ENCODE measurements around the gene NFX1. TPM values are rescaled to one million over a fixed set of nuclear protein-coding genes. Genes with fewer than 3 reads are reported as not detected.

NFX1 gene
- polyA plus RNA-seq (2013, experiment 1 of 2) = 21.7 TPM
- polyA plus RNA-seq (2013, experiment 2 of 2) = 21.5 TPM

DNA sequence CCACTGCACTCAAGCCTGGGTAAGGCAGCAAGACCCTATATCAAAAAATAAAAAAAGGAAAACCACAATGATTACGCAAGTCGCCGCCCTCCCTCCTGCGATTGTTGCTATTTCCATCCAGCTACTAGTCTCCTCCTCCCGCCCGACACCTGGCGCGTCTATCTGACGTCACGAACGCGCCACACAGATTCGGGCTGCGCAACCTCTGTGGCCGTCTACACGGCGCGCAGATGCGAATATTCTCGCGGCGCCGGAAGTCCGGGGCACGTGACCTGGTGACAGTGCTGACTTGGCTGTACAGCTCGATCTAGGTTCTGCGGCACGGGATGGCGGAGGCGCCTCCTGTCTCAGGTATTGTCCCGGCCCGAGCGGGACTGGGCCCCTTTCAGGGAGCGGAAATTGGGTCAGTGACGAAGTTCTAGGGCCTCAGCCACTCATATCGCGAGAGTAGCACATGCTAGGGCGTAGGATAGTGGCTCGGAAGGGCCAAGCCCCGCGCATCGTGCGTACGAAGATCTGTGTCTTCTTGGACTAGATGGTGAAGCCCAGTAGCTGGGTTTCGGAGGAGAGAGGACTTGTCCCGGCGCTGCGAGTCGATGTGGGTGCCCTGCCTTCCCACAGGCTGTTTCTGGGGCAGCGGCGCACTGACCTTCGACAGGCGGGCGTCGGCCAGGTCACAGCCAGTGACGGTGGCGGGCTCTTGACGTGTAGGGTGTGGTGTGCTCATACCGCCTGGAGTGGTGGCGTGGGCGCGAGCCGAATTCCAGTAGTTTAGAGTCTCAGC is at the start of gene NFX1:
NFX1 (plus strand) TSS at position 270 of the 784 bp plus-strand sequence; CDS start at position 327, 57 bp downstream.
- peak within 1 kb of the TSS; percentile 93 to 99 for H3K18ac ChIP-seq (ENCODE audit: low read depth in 1 of 2, low read length in 2 of 2)
- peak within 1 kb of the TSS; percentile 79 to 87 for H2BK12ac ChIP-seq (ENCODE audit: low read length in 2 of 2)
- under 1% methylated on average over 62 of the region's 63 CpGs for WGBS
- H2BK15ac ChIP-seq (ENCODE audit: low read depth, poor library complexity, severe bottlenecking) = peak within 1 kb of the TSS; percentile 40
- peaks cover 10 to 44% of the 10 kb centered on the region in 2 experiments for H3K36me3 ChIP-seq (ENCODE audit: control insufficient read depth in 1 of 2, insufficient read depth in 2 of 2, low read depth in 1 of 2, low read length in 2 of 2)
- H3K27ac ChIP-seq (ENCODE audit: low read length, poor library complexity, severe bottlenecking) = peak within 1 kb of the TSS; percentile 97
- peak within 1 kb of the TSS; percentile 100 for H3K9ac ChIP-seq (ENCODE audit: low read length)
- peak within 1 kb of the TSS; percentile 89 for H3K4me2 ChIP-seq (ENCODE audit: low read length, poor library complexity, severe bottlenecking)
- H2BK120ac ChIP-seq (ENCODE audit: low read depth, low read length) = peak within 1 kb of the TSS; percentile 75
- peak within 1 kb of the TSS; percentile 77 for H2AK5ac ChIP-seq (ENCODE audit: low read length, severe bottlenecking)
- peak within 1 kb of the TSS; percentile 87 to 97 for H3K4me3 ChIP-seq (ENCODE audit: insufficient read depth in 1 of 2, low read depth in 1 of 2, low read length in 2 of 2)
- peak within 1 kb of the TSS; percentile 87 for H4K91ac ChIP-seq (ENCODE audit: low read length)
- peak within 1 kb of the TSS; percentile 86 to 94 for H3K23ac ChIP-seq (ENCODE audit: low read length in 2 of 2)
- no peaks in the 10 kb centered on the region for H3K27me3 ChIP-seq (ENCODE audit: control insufficient read depth in 1 of 2, insufficient read depth in 1 of 2, low read length in 2 of 2)
- DNase-seq = peak; percentile 99
- no peaks in the 10 kb centered on the region for H3K9me3 ChIP-seq (ENCODE audit: control insufficient read depth, low read length)
- peak within 1 kb of the TSS; percentile 99 for H4K8ac ChIP-seq (ENCODE audit: low read length)
- H3K79me1 ChIP-seq (replicated peaks; ENCODE audit: low read length, poor library complexity, severe bottlenecking) = peaks cover 14% of the 10 kb centered on the region
- peak within 1 kb of the TSS in 1 of 2 experiments; percentile 98 for H3K14ac ChIP-seq (ENCODE audit: low read length in 2 of 2)
- peak within 1 kb of the TSS; percentile 75 for H2AFZ ChIP-seq (ENCODE audit: low read depth, low read length)
- peak within 1 kb of the TSS; percentile 94 to 98 for H3K4ac ChIP-seq (ENCODE audit: low read depth in 1 of 2, low read length in 2 of 2)
- peaks cover 9% of the 10 kb centered on the region for H3K4me1 ChIP-seq (ENCODE audit: control insufficient read depth, insufficient read depth, low read depth, low read length)
- peak within 1 kb of the TSS; percentile 83 for H2BK5ac ChIP-seq (ENCODE audit: low read depth, low read length, poor library complexity, severe bottlenecking)

- H2BK15ac ChIP-seq (ENCODE audit: low read depth, poor library complexity, severe bottlenecking) = peak overlapping the region; percentile 35
- H2BK5ac ChIP-seq (ENCODE audit: low read depth, low read length, poor library complexity, severe bottlenecking) = no peak overlapping the region
- peaks cover 0 to 13% of the 10 kb centered on the region in 2 experiments for H3K27me3 ChIP-seq (ENCODE audit: control insufficient read depth in 1 of 2, insufficient read depth in 1 of 2, low read length in 2 of 2)
- no peak overlapping the region for H2BK12ac ChIP-seq (ENCODE audit: low read length in 2 of 2)
- no peak overlapping the region for H3K9ac ChIP-seq (ENCODE audit: low read length)
- no peaks in the 10 kb centered on the region for H3K36me3 ChIP-seq (ENCODE audit: control insufficient read depth in 1 of 2, insufficient read depth in 2 of 2, low read depth in 1 of 2, low read length in 2 of 2)
- H2AFZ ChIP-seq (ENCODE audit: low read depth, low read length) = no peak overlapping the region
- no peak overlapping the region for H4K8ac ChIP-seq (ENCODE audit: low read length)
- no peak overlapping the region for H3K23ac ChIP-seq (ENCODE audit: low read length in 2 of 2)
- H2BK120ac ChIP-seq (ENCODE audit: low read depth, low read length) = no peak overlapping the region
- no peak overlapping the region for H3K18ac ChIP-seq (ENCODE audit: low read depth in 1 of 2, low read length in 2 of 2)
- H4K91ac ChIP-seq (ENCODE audit: low read length) = no peak overlapping the region
- DNase-seq = no peak
- H3K4me2 ChIP-seq (ENCODE audit: low read length, poor library complexity, severe bottlenecking) = no peak overlapping the region
- no peak overlapping the region for H3K4ac ChIP-seq (ENCODE audit: low read depth in 1 of 2, low read length in 2 of 2)
- no peaks in the 10 kb centered on the region for H3K9me3 ChIP-seq (ENCODE audit: control insufficient read depth, low read length)
- no peaks in the 10 kb centered on the region for H3K79me1 ChIP-seq (replicated peaks; ENCODE audit: low read length, poor library complexity, severe bottlenecking)
- H2AK5ac ChIP-seq (ENCODE audit: low read length, severe bottlenecking) = no peak overlapping the region
- 89% methylated on average over 3 of the region's 5 CpGs for WGBS
- peaks cover 5% of the 10 kb centered on the region for H3K4me1 ChIP-seq (ENCODE audit: control insufficient read depth, insufficient read depth, low read depth, low read length)
- H3K27ac ChIP-seq (ENCODE audit: low read length, poor library complexity, severe bottlenecking) = no peak overlapping the region
- no peak overlapping the region for H3K14ac ChIP-seq (ENCODE audit: low read length in 2 of 2)
- no peak overlapping the region for H3K4me3 ChIP-seq (ENCODE audit: insufficient read depth in 1 of 2, low read depth in 1 of 2, low read length in 2 of 2)
Observed at GRCh38 chr9:33241298-33241697, 49.0 kb upstream of the NFX1 start.

DNA sequence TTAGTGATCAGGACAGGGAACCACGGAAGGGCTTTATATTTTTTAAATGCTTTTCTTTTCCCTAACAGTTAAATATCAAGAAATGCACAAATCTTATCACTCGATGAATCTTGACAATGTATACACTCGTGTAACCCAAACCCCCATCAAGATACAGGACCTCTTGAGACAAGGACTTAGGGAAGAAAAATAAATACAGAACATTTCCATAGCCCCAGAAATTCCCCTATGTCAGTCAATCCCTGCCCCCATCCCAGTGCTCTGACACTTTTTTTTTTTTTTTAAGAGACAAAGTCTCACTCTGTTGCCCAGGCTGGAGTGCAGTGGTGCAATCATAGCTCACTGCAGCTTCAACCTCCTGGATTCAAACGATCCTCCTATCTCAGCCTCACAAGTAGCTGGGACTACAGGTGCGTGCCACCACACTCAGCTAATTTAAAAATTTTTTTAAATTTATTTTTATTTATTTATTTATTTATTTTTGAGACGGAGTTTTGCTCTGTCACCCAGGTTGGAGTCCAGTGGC is 47.6 kb upstream of the NFX1 start:
- 81% methylated on average over 4 of the region's 6 CpGs for WGBS
- Histone ChIP-seq H3K27me3 (ENCODE audit: control insufficient read depth in 1 of 2, insufficient read depth in 1 of 2, low read length in 2 of 2) (peaks cover 0 to 13% of the 10 kb centered on the region in 2 experiments), H4K8ac (ENCODE audit: low read length) (no peak overlapping the region), H2AFZ (ENCODE audit: low read depth, low read length) (no peak overlapping the region), H2BK120ac (ENCODE audit: low read depth, low read length) (no peak overlapping the region), H3K4me3 (ENCODE audit: insufficient read depth in 1 of 2, low read depth in 1 of 2, low read length in 2 of 2) (no peak overlapping the region), H3K23ac (ENCODE audit: low read length in 2 of 2) (no peak overlapping the region), H2BK5ac (ENCODE audit: low read depth, low read length, poor library complexity, severe bottlenecking) (no peak overlapping the region), H2BK15ac (ENCODE audit: low read depth, poor library complexity, severe bottlenecking) (no peak overlapping the region), H3K9ac (ENCODE audit: low read length) (no peak overlapping the region), H3K36me3 (ENCODE audit: control insufficient read depth in 1 of 2, insufficient read depth in 2 of 2, low read depth in 1 of 2, low read length in 2 of 2) (no peaks in the 10 kb centered on the region), H3K9me3 (ENCODE audit: control insufficient read depth, low read length) (no peaks in the 10 kb centered on the region), H3K27ac (ENCODE audit: low read length, poor library complexity, severe bottlenecking) (no peak overlapping the region), H3K18ac (ENCODE audit: low read depth in 1 of 2, low read length in 2 of 2) (no peak overlapping the region), H3K4ac (ENCODE audit: low read depth in 1 of 2, low read length in 2 of 2) (no peak overlapping the region), H3K14ac (ENCODE audit: low read length in 2 of 2) (no peak overlapping the region), H2AK5ac (ENCODE audit: low read length, severe bottlenecking) (no peak overlapping the region), H2BK12ac (ENCODE audit: low read length in 2 of 2) (no peak overlapping the region), H4K91ac (ENCODE audit: low read length) (no peak overlapping the region), H3K79me1 (replicated peaks; ENCODE audit: low read length, poor library complexity, severe bottlenecking) (no peaks in the 10 kb centered on the region), H3K4me1 (ENCODE audit: control insufficient read depth, insufficient read depth, low read depth, low read length) (peaks cover 3% of the 10 kb centered on the region), H3K4me2 (ENCODE audit: low read length, poor library complexity, severe bottlenecking) (no peak overlapping the region)
- DNase-seq = no peak

DNA sequence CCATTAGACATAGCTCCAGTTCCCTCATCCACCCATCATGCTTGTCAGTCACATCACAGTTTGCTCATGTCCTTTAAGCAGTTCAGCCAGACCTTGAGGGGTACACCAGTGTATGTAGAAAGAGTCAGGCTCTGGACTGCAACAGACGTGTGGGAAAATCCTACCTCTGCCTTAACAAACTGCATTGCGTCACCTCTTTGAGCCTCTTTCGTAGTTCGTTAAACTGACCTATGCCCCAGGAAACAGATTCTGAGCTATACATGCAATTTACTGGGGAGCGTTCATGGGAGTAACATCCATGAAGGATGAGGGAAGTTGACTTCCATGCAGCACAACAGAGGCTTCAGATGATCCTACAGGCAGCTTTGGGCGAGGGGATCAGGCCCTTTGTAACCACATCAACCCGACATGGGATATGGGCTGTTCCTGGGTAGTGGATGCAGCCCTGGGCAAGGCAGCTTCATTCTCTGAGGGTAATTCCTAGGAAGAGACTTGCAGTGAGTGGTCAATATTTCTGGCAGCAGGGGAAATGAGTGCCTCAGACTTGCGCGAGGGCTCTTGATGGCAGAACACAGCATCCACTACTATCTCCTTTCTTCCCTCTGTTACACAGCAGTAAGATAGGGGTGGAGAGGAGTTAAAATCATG is 46.1 kb upstream of the NFX1 start:
- no peak overlapping the region for H3K4ac ChIP-seq (ENCODE audit: low read depth in 1 of 2, low read length in 2 of 2)
- no peaks in the 10 kb centered on the region for H3K9me3 ChIP-seq (ENCODE audit: control insufficient read depth, low read length)
- peaks cover 3% of the 10 kb centered on the region for H3K4me1 ChIP-seq (ENCODE audit: control insufficient read depth, insufficient read depth, low read depth, low read length)
- no peak overlapping the region for H2AK5ac ChIP-seq (ENCODE audit: low read length, severe bottlenecking)
- no peak overlapping the region for H2BK12ac ChIP-seq (ENCODE audit: low read length in 2 of 2)
- H3K9ac ChIP-seq (ENCODE audit: low read length) = no peak overlapping the region
- no peak overlapping the region for H2BK15ac ChIP-seq (ENCODE audit: low read depth, poor library complexity, severe bottlenecking)
- no peak overlapping the region for H3K18ac ChIP-seq (ENCODE audit: low read depth in 1 of 2, low read length in 2 of 2)
- H3K36me3 ChIP-seq (ENCODE audit: control insufficient read depth in 1 of 2, insufficient read depth in 2 of 2, low read depth in 1 of 2, low read length in 2 of 2) = peaks cover 7 to 8% of the 10 kb centered on the region in 2 experiments
- peaks cover 0 to 13% of the 10 kb centered on the region in 2 experiments for H3K27me3 ChIP-seq (ENCODE audit: control insufficient read depth in 1 of 2, insufficient read depth in 1 of 2, low read length in 2 of 2)
- H3K4me3 ChIP-seq (ENCODE audit: insufficient read depth in 1 of 2, low read depth in 1 of 2, low read length in 2 of 2) = no peak overlapping the region
- no peak overlapping the region for H2BK5ac ChIP-seq (ENCODE audit: low read depth, low read length, poor library complexity, severe bottlenecking)
- no peak overlapping the region for H3K4me2 ChIP-seq (ENCODE audit: low read length, poor library complexity, severe bottlenecking)
- no peak overlapping the region for H4K91ac ChIP-seq (ENCODE audit: low read length)
- no peak overlapping the region for H3K27ac ChIP-seq (ENCODE audit: low read length, poor library complexity, severe bottlenecking)
- no peaks in the 10 kb centered on the region for H3K79me1 ChIP-seq (replicated peaks; ENCODE audit: low read length, poor library complexity, severe bottlenecking)
- H2BK120ac ChIP-seq (ENCODE audit: low read depth, low read length) = no peak overlapping the region
- H4K8ac ChIP-seq (ENCODE audit: low read length) = no peak overlapping the region
- 94% methylated on average over 7 of the region's 9 CpGs for WGBS
- no peak for DNase-seq
- H2AFZ ChIP-seq (ENCODE audit: low read depth, low read length) = no peak overlapping the region
- H3K23ac ChIP-seq (ENCODE audit: low read length in 2 of 2) = no peak overlapping the region
- no peak overlapping the region for H3K14ac ChIP-seq (ENCODE audit: low read length in 2 of 2)
